Esophagus muscularis mucosa (tissue), 4 donors: ENCODE results near the gene MAP3K6.

Experiments used
- CTCF ChIP-seq, 3 experiments: fragments of 200-600 bp in 2 of 3; fragments of 450-650 bp in 1 of 3; sonication (generic) in 2 of 3; IDR thresholded peaks; one replicate each; pipeline ENCODE4 v1.5.1; 2017 to 2019; ENCODE audit warnings: antibody characterized with exemption in 3 of 3, mild to moderate bottlenecking in 2 of 3, moderate library complexity in 1 of 3
- EP300 ChIP-seq: sonication (generic); formaldehyde crosslinking; IDR thresholded peaks from one replicate; pipeline ENCODE4 v1.6.1; 2017; ENCODE audit warnings: antibody characterized with exemption
- POLR2A ChIP-seq: fragments of 450-650 bp; IDR thresholded peaks from one replicate; pipeline ENCODE4 v1.6.1; 2017; ENCODE audit warnings: antibody characterized with exemption, moderate library complexity, mild to moderate bottlenecking, low read depth
- POLR2AphosphoS5 ChIP-seq, 2 donors: sonication (generic); formaldehyde crosslinking; IDR thresholded peaks; one replicate each; pipeline ENCODE4 v1.6.1; 2017; ENCODE audit warnings: antibody characterized with exemption in 2 of 2

DNA sequence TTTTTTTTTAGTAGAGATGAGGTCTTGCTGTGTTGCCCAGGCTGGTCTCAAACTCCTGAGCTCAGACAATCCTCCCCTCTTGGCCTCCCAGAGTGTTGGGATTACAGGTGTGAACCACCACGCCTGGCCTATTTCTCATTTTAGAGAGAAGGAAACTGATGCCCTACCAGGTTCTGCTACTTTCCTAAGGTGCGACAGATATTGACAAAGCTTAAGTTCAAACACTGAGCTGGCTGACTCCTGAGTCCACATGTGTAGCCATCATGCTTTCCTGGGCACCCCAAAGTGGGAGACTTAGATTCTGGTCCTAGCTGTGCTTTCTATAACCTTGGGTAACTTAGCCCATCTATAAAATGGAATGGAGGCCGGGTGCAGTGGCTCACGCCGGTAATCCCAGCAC, 49.9 kb downstream of the MAP3K6 start:
- no peak for TF ChIP-seq CTCF (IDR thresholded peaks at IDR 0.05)
- TF ChIP-seq POLR2A, result no peak
- no peak for TF ChIP-seq POLR2AphosphoS5 (IDR thresholded peaks at IDR 0.05)
- TF ChIP-seq EP300, result no peak
